Colon (tissue), 2 donors: ENCODE data around the gene TMA7B.

Source experiments
- FAIRE-seq: peaks from 2 replicates; lab custom pipeline; 2012; peaks lifted over from hg19 to GRCh38; lab: Jason Lieb, UNC
- donor health status: control.
- donor health status: control.

The TMA7B gene

DNA sequence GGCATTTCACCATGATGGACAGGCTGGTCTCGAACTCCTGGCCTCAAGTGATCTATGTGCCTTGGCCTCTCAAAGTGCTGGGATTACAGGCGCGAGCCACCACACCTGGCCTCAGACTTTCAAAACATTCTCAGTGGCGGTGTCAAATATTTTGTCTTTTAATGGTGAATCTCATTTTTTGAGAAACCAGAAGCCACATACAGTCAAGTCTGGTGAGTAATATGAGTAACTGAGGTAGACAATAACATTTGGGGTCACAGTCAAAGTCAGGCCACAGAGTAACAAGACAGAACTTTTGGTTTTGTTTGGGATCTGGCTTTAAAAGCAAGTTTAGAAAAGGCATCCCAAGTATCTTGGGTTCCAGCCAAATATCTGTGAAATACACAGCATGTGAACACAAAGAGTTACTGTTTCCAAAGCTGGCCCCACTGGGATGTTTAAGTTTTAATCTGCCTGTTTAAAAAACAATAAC is 5.6 kb upstream of the TMA7B start:
- no peak for FAIRE-seq

DNA sequence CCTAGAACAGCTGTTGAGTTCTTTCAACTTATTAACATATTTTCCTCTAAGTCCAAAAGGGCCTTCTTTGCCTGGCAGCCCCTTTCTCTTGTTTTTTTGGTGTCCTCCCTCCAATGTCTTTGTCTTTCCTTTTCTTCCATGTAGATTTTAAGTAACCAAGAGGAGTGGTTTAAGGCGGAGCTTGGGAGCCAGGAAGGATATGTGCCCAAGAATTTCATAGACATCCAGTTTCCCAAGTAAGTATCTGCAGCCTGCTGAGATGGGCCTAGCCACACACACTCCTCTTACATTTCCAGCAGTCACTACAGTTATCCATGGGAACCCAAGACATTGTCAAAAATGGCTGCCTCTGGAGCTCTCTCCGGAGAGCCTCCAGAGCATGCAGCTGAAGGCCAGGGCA is 4.5 kb upstream of the TMA7B start:
- no peak for FAIRE-seq

DNA sequence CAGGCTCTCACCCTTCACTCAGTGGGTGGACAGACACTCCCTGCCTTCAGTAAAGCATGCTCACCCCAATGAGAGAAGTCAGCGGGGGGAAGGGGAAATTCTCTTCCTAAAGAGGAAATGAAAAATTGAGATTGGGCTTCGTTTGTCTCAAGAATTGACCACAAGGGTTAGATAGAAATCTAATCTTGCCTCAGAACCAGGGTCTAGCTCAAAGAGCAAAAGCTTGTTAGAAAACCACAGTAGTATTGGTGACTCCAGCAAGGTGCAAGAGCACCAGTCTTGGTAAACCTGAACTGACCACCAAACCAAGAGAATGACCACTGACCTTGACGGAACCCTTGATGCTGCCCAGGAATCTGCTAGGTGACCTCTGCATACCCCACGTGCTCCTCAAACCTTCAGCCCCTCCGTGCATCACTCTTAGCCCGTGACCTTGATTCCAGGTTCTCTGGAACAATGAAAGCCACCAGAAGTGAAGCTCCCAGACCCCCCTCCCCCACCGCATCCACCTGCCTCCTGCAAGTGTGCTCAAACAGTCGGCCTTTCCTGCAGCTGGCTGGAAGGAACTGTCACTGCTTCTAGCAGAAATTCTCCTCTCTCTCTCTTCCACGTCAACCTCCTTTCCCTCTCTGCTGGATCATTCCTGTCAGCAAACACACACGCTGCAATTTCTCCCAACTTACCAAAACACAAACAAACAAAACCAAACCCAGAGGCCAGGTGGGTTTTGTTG is 3.1 kb upstream of the TMA7B start:
- no peak for FAIRE-seq

DNA sequence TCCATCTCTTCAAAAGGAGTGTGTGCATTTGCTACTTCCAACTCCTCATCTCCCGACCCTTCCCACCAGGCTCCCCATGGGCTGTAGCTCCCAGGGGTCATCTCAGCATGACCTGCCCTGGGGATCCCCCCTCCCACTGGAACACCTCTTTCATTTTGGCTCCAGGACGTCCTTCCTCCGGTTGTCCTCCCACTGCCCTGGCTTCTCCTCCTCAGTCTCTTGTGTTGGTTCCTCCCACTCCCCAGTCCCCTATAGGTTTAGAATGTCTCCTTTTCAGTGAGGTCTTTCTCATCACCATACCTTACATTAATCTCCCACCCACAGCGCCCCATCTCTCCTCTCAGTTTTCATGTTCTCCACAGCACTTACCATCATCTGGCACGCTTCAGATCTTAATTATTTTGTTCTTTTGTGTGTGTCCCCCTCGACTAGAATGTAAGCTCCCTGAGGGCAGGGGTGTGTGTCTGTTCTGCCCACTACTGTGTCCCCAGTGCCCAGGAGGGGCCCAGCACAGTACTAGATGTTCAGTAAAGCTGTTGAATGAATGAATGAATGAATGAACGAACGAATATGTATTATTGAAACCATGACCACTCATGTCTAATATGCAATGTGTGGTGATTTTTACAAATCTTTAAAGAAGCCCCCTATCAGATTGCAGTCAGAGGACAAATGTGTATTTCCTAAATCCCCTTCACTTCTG is 2.0 kb upstream of the TMA7B start:
- FAIRE-seq: no peak

- no peak for FAIRE-seq
Observed at GRCh38 chr22:39958949-39959639, 1.1 kb upstream of the TMA7B start.

DNA sequence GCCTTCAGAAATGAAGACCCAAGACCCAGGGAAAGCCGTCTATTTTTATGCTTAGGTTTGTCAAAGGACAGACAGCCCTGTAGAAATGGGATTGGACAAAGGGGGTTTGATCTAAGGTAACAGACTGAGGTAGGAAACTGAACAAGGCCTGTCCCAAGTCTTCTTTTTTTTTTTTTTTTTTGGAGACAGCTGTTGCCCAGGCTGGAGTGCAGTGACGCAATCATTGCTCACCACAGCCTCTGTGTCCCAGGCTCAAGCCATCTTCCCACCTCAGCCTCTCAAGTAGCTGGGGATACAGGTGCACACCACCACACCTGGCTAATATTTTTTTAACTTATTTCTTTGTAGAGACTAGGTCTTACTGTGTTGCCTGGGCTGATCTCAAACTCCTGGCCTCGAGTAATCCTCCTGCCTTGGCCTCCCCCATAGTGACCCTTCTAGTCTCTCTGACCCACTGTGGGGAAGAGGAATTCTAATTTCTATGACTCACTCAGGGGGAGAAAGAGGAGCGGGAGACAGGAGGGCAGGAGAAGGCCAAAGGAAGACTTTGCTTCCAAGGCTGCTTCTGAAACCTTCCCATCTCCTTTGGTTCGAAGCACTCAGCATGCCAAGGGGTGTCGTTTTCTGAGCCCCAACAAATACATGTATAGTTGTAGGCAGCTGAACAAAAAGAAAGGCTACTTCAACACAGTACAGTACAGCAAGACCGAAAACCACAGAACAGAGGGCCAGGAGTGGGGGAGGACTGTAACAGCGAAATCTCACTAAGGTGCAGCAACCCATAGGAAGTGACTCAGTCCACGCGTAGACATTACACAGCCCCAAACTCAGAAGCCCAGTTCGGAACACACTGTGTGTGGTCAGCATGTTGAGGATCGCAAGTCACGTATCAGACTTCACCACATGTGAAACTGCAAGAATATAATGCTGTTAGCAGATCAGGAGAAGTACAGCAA is 872 bp downstream of the TMA7B start:
- FAIRE-seq: no peak

GRCh38 chr22:39962071-39962470 is 1.9 kb downstream of the TMA7B start:
- no peak for FAIRE-seq

DNA sequence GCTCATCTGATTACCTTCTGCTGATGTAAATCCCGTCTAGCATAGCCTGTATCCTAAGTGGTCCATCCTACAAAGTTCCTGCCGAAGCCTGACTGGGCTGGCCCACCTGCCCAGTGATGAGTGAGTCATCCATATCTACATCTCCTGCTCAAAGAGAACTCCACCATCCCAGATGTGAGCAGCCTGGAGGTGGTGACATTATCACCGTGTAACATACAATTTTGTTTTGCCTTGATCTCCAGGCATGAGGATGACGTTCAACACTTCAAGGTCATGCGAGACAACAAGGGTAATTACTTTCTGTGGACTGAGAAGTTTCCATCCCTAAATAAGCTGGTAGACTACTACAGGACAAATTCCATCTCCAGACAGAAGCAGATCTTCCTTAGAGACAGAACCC is 5.6 kb downstream of the TMA7B start:
- no peak for FAIRE-seq

DNA sequence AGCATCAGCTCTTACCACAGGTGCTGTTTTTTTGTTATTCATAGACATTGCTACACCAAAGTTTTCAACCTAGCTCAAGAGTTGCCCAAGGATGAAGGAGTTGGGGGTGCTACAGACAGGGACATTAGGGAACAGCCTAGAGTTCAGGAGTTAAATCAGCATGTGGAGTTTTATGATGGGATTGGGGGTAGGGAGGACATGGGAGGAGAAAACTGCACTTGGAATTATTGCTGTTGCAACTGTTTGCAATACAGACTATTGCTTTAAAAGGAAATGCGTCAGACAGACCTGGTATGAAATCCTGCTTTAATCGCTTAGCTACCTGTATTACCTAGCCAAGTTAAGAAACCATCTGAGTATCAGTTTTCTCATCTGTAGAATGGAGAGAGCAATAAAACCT is 6.3 kb downstream of the TMA7B start:
- FAIRE-seq: no peak

DNA sequence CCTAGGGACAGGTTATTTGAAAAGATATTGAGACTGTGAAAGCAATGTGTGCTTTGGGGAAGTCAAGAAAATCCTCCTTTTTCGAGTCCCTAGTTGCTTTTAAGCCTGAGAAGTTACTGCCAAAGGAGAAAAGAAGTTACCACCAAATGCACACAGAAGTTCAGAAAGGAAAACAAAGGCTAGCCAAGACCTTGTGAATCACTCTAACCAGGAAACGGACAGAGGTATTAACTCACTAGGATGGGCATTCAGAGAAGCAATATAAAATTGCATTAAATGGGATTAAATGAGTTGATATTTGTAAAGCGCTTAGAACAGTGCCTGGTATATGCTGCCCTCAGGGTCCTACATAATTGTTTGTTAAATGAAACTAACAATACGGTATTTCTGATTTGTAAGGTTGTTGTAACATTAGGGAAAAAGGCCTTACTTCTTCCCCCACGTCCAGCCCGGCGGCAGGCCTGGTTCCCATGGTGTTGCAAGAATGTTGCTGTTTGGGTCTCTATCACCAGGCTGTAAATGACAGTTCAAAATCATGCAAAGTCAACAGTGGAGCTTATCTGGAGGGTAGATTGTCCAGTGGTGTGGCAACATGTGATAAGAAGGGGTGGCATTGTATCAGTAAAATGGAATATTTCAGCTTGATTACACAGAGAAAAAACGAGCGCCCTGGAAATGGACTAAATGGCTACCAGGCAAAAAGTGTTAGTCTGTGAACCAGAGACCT is 7.1 kb downstream of the TMA7B start:
- no peak for FAIRE-seq

DNA sequence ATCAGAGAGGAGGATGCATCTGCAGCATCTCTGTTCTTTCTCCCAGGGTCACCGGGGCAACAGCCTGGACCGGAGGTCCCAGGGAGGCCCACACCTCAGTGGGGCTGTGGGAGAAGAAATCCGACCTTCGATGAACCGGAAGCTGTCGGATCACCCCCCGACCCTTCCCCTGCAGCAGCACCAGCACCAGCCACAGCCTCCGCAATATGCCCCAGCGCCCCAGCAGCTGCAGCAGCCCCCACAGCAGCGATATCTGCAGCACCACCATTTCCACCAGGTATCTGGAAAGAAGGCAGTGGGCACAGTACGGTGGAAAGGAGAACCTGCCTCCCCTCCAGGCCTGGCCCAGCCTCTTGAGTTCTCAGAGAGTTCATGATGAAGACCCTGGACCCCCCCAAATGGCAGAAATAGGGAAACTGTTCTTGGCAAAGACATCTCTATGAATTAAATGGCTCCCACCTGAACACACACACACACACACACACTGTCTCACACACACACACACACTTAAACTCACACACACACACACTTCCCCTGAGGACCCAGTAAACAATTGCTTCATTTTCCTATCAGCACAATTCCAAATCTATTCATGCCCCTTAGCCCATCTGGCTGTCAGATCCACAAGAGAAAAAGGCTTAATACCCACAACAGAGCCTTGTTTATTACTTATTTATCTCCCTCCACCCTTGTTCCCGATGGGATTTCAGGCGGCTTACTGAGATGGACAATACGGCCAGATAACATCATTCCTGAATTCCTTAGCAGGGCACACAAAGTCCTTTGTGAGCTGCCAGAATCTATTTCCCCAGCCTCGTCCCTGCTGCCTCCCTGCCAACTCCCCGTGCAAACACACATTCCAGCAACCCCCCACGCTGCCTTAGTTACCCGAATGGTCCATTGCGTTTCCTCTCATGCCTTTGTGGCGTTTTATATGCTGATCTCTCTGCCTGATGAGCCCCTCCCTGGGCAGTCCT is 8.1 kb downstream of the TMA7B start:
- FAIRE-seq: no peak

GRCh38 chr22:39970742-39971141 is 10.5 kb downstream of the TMA7B start:
- no peak for FAIRE-seq

DNA sequence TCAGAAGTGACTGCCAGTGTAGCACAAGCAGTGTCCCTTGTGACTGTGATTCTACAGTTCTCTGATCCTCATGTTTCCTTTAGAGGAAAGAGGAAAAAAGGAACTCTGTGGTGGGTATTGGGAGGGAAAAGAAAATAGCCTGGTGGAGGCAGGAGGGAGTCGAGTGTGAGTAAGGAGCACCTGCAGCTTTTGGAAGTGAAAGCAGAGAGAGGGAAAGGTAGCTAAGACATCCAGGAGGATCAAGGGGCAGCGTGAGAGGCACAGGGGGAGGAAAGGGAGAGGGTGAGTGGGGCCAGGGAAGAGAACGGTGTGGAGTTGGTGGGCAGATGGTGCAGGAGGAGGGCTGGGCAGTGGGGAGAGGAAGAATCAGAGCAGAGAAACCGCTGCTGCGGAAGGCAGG is 12.4 kb downstream of the TMA7B start:
- FAIRE-seq: no peak

DNA sequence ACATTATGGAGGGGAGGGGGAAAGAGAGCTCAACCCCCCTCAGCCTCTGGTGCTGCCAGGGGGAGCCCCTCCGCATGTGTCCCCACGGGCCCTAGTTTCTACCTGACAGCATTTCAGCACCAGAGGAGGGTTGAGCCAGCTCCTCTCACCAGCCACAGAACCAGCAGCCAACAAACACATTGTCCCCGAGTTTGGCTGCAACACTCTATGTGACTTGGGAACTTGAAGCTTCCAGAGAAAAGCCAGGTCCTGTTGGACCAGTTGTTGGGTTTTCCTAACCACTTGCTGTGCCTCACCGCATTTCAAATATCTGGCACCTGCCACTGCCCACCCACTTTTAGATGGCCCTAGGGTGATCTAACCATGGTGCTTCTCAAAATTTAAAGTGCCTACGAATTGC is 13.5 kb downstream of the TMA7B start:
- no peak for FAIRE-seq

- no peak for FAIRE-seq
Observed at GRCh38 chr22:39974065-39974464, 13.9 kb downstream of the TMA7B start.

- no peak for FAIRE-seq
Observed at GRCh38 chr22:39979048-39979447, 18.9 kb downstream of the TMA7B start.

- no peak for FAIRE-seq
Observed at GRCh38 chr22:39979458-39979857, 19.3 kb downstream of the TMA7B start.

DNA sequence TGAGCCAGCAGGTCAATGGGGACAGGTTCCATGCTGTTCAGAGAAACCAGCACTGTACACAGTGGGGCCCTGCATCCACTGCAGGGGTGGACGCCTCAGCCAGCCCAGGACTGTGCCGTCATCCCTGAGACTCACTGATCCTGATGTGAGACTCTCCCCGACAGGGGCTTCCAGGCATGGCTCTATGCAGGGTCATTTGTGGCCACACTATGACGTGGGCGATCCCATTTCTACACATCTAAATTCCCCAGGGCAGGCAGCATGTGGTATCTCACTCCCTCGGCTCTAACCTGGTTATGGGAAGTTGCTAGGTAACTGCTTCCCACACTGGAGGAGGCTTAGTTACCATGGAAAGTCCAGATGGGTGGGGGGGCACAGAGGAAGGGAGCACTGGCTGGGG is 20.4 kb downstream of the TMA7B start:
- no peak for FAIRE-seq

DNA sequence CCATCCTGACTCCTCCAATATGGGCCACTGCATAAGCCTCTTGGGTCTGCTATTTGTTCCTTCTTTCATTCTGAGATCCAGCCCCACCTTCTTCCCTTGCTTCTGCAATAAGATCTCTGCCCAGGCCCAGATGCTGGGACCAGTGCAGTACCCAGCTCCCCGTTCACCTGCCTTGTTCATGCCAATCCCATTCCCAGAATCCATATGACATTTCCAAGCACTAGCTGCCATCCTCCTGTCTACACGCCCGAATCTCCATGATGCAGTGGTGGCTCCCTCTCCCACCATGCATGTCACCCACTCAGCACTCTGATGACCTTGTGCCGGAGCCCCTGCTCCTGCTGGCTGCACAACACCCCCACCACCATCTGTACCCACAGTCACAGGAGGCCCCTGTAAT is 23.1 kb downstream of the TMA7B start:
- FAIRE-seq: no peak

DNA sequence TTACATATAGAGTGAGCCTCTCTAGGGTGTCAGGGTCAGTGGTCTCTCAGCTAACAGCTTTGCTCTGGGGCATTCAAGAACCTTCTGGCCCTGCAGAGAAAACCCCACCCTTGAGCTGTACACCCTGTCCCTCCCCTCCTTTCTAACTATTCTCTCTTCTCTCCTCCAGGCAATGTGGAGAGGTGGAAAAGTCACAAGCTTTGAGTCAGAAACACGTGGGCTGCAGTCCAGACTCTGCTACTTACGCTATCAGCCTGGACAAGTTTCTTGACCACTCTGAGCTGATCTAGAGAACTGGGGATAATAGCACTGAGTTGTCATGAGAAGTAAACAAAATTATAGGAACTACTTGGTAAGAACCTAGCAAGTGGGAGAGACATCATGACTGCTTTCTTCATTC is 23.8 kb downstream of the TMA7B start:
- no peak for FAIRE-seq
